Heart right ventricle (tissue), 16 donors: Measurements from ENCODE around the gene MRPS25. TPM values are rescaled to one million over a fixed set of nuclear protein-coding genes. Genes with fewer than 3 reads are reported as not detected.
A peak's percentile ranks its signal among the peaks of the same experiment; 100 is the strongest.
"Not testable (repeated sequence)": the region's sequence is repeated elsewhere in the genome, so short reads cannot be mapped to it uniquely, and the experiment has no call there.

ENCODE experiments used
- ATAC-seq, 8 donors: fragments of 200-7000 bp; cut with Tn5 transposase; one replicate each; pipeline ENCODE4 v1.9.1; 2020; ENCODE audit warnings: mild to moderate bottlenecking in 8 of 8, moderate library complexity in 8 of 8, moderate number of reproducible peaks in 1 of 8
- DNase-seq, 2 donors: peaks; one replicate each; pipeline ENCODE4 v3.0.0-alpha.2; 2020
- H3K27ac ChIP-seq, 10 donors: fragments of 200-600 bp; sonication (generic) in 2 of 10; one replicate each; pipeline versions ENCODE4 v1.5.0 to v1.8.0; 2020 to 2022; ENCODE audit warnings: mild to moderate bottlenecking in 3 of 10
- H3K27me3 ChIP-seq, 7 donors: fragments of 200-600 bp; one replicate each; pipeline ENCODE4 v1.8.0; 2021 to 2022; ENCODE audit warnings: mild to moderate bottlenecking in 2 of 7
- H3K36me3 ChIP-seq, 9 donors: fragments of 200-600 bp; sonication (generic) in 1 of 9; one replicate each; pipeline versions ENCODE4 v1.5.0 to v1.8.0; 2020 to 2022; ENCODE audit warnings: mild to moderate bottlenecking in 2 of 9
- H3K4me1 ChIP-seq, 9 donors: fragments of 200-600 bp; sonication (generic) in 1 of 9; one replicate each; pipeline versions ENCODE4 v1.5.0 to v1.8.0; 2020 to 2022; ENCODE audit warnings: mild to moderate bottlenecking in 4 of 9
- H3K4me3 ChIP-seq, 10 donors: fragments of 200-600 bp; sonication (generic) in 2 of 10; one replicate each; pipeline versions ENCODE4 v1.5.0 to v1.8.0; 2020 to 2022; ENCODE audit warnings: mild to moderate bottlenecking in 7 of 10, moderate library complexity in 2 of 10
- H3K9me3 ChIP-seq, 11 donors: fragments of 200-600 bp in 10 of 11; sonication (generic) in 2 of 11; one replicate each; pipeline versions ENCODE4 v1.5.0 to v1.8.0; 2013 to 2022; ENCODE audit warnings: mild to moderate bottlenecking in 2 of 11, control low read depth in 1 of 11, moderate library complexity in 1 of 11
- CTCF ChIP-seq, 9 donors: fragments of 200-600 bp; sonication (generic) in 2 of 9; IDR thresholded peaks; one replicate each; pipeline versions ENCODE4 v1.5.0 to v1.8.0; 2021 to 2022; ENCODE audit warnings: antibody characterized with exemption in 9 of 9, mild to moderate bottlenecking in 5 of 9, moderate library complexity in 1 of 9
- WGBS, 2 donors: extraction: QIAGEN DNeasy Blood & Tissue Kit; methylation state at CpG; one replicate each; pipeline ENCODE4 v1.1.7; 2013; ENCODE audit warnings: inconsistent platforms in 1 of 2; 5-methylcytosine and 5-hydroxymethylcytosine counted together
- intact Hi-C, 10 donors: fragments of 100-400 bp; cut with DNase I; formaldehyde crosslinking; loops; one replicate each; pipeline versions ENCODE4 v1.11.1 to v1.14.2; 2022
- polyA plus RNA-seq, 2 donors: library from polyadenylated mRNA; stranded (reverse); fragments of 200-250 nt; gene quantifications; one replicate each; pipeline ENCODE4 v1.2.3, GENCODE V29; 2013
- total RNA-seq, 10 donors: library from RNA; stranded (reverse); fragmentation: NEBNext Ultra II Directional in 3 of 10; extraction: Animal tissue kit (Norgen Biotek cat#: 25700) in 3 of 10; gene quantifications; one replicate each; pipeline versions ENCODE4 v1.2.1 to v1.2.4, GENCODE V29; 2021 to 2023
- donor health status: Arrhythmogenic right ventricular cardiomyopathy.
- donor health status: ischemic (EF 13 %, LVEDD 7.1; RV severe dilation, severe dysfunction).
- donor health status: healthy with polysubstance abuse.
- donor health status: DM: no; HTN: yes; CAD: no.
- donor health status: DM: no; HTN: no; CAD: no.
- donor health status: ischemic (EF 25% LVEDD 6.9; RV normal size, moderate dysfunction).
- donor health status: ischemic (EF 25% LVEDD 5.7; RV mildly dilated, moderate dysfunction).
- donor health status: healthy.
- donor health status: DM: yes; HTN: yes; CAD: no.
- donor health status: Ischemic cardiomyopathy.
- donor health status: ischemic (EF 35%, LVEDD 5.7; RV mildly dilated, moderate dysfunction).
- donor health status: nonischemic (EF 11% LVEDD 7.7; RV severe dilation, severe dysfunction).
- donor health status: DM: yes; HTN: yes; CAD: no.
- donor health status: PGD.
- donor health status: ischemic (EF 29% LVEDD 5.4; RV normal size, mild dysfunction).
- donor health status: nonischemic (EF 23%, LVEDD 6.1; RV moderate dilation, normal function).

MRPS25 gene
- total and polyA plus RNA-seq, 12 donors, result 64.7 to 227 (median 98.5) TPM

DNA sequence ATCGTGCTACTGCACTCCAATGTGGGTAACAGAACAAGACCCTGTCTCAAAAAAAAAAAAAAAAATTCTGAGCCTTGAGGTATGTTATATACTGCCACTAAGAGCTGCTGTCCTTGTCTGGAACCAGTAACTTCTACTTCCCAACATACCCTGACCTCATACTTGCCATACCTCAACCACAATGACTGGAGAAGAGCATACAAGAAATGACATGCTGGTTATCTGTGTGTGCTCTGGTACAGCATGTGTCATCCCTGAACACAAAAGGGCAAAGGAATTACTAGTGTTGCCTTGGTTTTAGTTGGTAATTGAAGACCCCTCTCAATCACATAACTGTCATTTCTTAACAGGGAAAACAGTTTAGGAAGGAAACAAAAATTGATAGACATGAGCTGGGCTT lies 54.5 kb downstream of the MRPS25 start:
- intact Hi-C loops, result loop anchor here in 1 of 10 donors (10.0 kb wide), 1 partner anchor 66 kb away; the partner anchor contains the start of gene NR2C2
- DNase-seq, result no peak
- Histone ChIP-seq H3K9me3 (no peaks in the 10 kb centered on the region), H3K27me3 (no peaks in the 10 kb centered on the region), H3K4me3 (no peak overlapping the region), H3K36me3 (peaks cover 0 to 96% (median 25%) of the 10 kb centered on the region in 9 donors), H3K4me1 (peaks cover 0 to 31% (median 8%) of the 10 kb centered on the region in 9 donors), H3K27ac (no peak overlapping the region)
- WGBS, 2 donors, result 100% methylated on average over 1 of the region's 1 CpG
- TF ChIP-seq CTCF (IDR thresholded peaks at IDR 0.05), result no peak
- no peak for ATAC-seq

- H3K9me3 ChIP-seq, result peaks cover 0 to 10% (median 0%) of the 10 kb centered on the region in 11 donors
- DNase-seq (no peak), ATAC-seq (no peak)
- H3K36me3 ChIP-seq, result peaks cover 0 to 96% (median 20%) of the 10 kb centered on the region in 9 donors
- H3K4me1 ChIP-seq, result peaks cover 0 to 31% (median 8%) of the 10 kb centered on the region in 9 donors
- intact Hi-C loops, result no loop called here
- TF ChIP-seq CTCF (IDR thresholded peaks at IDR 0.05), result no peak
- no peak overlapping the region for H3K4me3 ChIP-seq
- no peak overlapping the region for H3K27ac ChIP-seq
- 96 to 97% methylated on average over 5 of the region's 5 CpGs for WGBS, 2 donors
- no peaks in the 10 kb centered on the region for H3K27me3 ChIP-seq
These were observed 55.9 kb downstream of the MRPS25 start for GRCh38 chr3:15009167-15009566.

GRCh38 chr3:15007681-15008141 lies 57.4 kb downstream of the MRPS25 start:
- peaks cover 0 to 12% (median 0%) of the 10 kb centered on the region in 11 donors for H3K9me3 ChIP-seq
- no peaks in the 10 kb centered on the region for H3K27me3 ChIP-seq
- H3K27ac ChIP-seq, result peak overlapping the region in 3 of 10 donors; percentile 26 to 41 (median 37)
- TF ChIP-seq CTCF (IDR thresholded peaks at IDR 0.05), result no peak
- intact Hi-C loops, result no loop called here
- DNase-seq (no peak), ATAC-seq (peak; percentile 52 to 89 (median 78))
- no peak overlapping the region for H3K4me3 ChIP-seq
- H3K36me3 ChIP-seq, result peaks cover 0 to 86% (median 13%) of the 10 kb centered on the region in 9 donors
- H3K4me1 ChIP-seq, result peaks cover 0 to 31% (median 8%) of the 10 kb centered on the region in 9 donors
- WGBS, 2 donors, result 60 to 62% methylated on average over 4 of the region's 4 CpGs

DNA sequence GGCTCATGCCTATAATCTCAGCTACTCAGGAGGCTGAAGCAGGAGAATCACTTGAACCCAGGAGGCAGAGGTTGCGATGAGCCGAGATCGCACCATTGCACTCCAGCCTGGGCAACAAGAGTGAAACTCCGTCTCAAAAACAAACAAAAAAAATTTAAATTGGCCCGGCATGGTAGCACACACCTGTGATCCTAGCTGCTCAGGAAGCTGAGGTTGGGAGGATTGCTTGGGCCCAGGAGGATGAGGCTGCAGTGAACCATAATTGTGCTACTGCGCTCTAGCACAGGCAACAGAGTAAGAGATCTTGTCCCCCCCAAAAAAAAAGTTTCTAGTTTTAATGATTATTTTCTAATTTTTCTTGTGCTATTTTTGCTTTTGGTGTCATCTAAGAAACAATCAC lies 65.9 kb downstream of the MRPS25 start:
- WGBS, 2 donors, result 97% methylated on average over 6 of the region's 6 CpGs
- not testable (repeated sequence) for ATAC-seq

More for the DNA sequence above, 65.9 kb downstream of the MRPS25 start:
- DNase-seq, H3K27ac ChIP-seq, H3K27me3 ChIP-seq, intact Hi-C loops, H3K4me1 ChIP-seq, H3K4me3 ChIP-seq: not testable (repeated sequence)
- Histone ChIP-seq H3K36me3 (peaks cover 0 to 25% (median 5%) of the 10 kb centered on the region in 9 donors), H3K9me3 (peaks cover 0 to 17% (median 0%) of the 10 kb centered on the region in 11 donors)

Other genes with a start within 250 kb of the MRPS25 start
- 10 to 100 TPM; 10.8 to 23.4 (median 16.6) TPM for gene FGD5, start 246.4 kb downstream of the MRPS25 start, total RNA-seq
- 10 to 100 TPM in 1 of 2 donors, 1 to 10 TPM in 1; 8.9 to 11.0 TPM for gene FGD5, start 246.4 kb downstream of the MRPS25 start, polyA plus RNA-seq
- 10 to 100 TPM; 22.2 to 33.8 (median 27.6) TPM for gene NR2C2, start 117.7 kb downstream of the MRPS25 start, total RNA-seq
- 1 to 10 TPM; 6.5 to 9.1 TPM for gene NR2C2, start 117.7 kb downstream of the MRPS25 start, polyA plus RNA-seq
- 10 to 100 TPM; 17.4 to 23.8 (median 21.2) TPM for gene RBSN, start 33.8 kb upstream of the MRPS25 start, total RNA-seq
- 1 to 10 TPM; 5.5 to 6.5 TPM for gene RBSN, start 33.8 kb upstream of the MRPS25 start, polyA plus RNA-seq
- 10 to 100 TPM; 22.8 to 38.0 (median 26.7) TPM for gene CAPN7, start 140.9 kb upstream of the MRPS25 start, total RNA-seq
- gene CAPN7, start 140.9 kb upstream of the MRPS25 start, polyA plus RNA-seq, result 10 to 100 TPM in 1 of 2 donors, 1 to 10 TPM in 1; 8.9 to 15.8 TPM